KOPT-K1 (cell line): ENCODE results near the gene BFSP1.

ENCODE experiments used
- H3K27ac ChIP-seq: fragments of 200-600 bp; sonication (generic); 2 replicates; pipeline ENCODE4 v1.5.1; 2016; ENCODE audit warnings: antibody characterized with exemption, mild to moderate bottlenecking, low read depth, low read length; ENCODE audit not compliant: poor library complexity, severe bottlenecking
- H3K36me3 ChIP-seq: fragments of 200-600 bp; sonication (generic); 2 replicates; pipeline ENCODE4 v1.5.1; 2017; ENCODE audit warnings: antibody characterized with exemption, mild to moderate bottlenecking, low read length, moderate library complexity; ENCODE audit not compliant: insufficient read depth
- H3K9me3 ChIP-seq: fragments of 200-600 bp; sonication (generic); 2 replicates; pipeline ENCODE4 v1.5.1; 2017; ENCODE audit warnings: antibody characterized with exemption, low read length, mild to moderate bottlenecking; ENCODE audit not compliant: insufficient read depth, poor library complexity, severe bottlenecking

Gene BFSP1

DNA sequence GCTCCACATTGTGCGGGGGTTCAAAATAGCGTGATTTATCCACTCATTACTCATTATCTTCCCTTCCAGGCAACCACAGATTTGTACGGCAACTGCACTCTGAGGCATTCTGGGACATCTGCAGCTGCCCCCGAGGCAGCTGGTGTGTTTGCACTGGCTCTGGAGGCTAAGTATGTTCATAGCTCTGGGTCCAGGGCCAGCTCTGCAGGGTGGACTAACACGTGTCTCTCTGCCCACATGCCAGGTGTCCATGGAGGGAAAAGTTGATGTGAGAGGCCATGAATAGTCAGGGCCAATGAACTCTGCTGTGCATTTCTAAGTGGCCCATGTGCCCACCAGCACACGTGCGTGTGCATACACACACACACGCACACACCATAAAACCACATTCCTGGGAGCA is 74.9 kb downstream of the BFSP1 start:
- H3K9me3 ChIP-seq, result no peaks in the 10 kb centered on the region
- H3K27ac ChIP-seq, result no peak overlapping the region
- H3K36me3 ChIP-seq, result no peaks in the 10 kb centered on the region

DNA sequence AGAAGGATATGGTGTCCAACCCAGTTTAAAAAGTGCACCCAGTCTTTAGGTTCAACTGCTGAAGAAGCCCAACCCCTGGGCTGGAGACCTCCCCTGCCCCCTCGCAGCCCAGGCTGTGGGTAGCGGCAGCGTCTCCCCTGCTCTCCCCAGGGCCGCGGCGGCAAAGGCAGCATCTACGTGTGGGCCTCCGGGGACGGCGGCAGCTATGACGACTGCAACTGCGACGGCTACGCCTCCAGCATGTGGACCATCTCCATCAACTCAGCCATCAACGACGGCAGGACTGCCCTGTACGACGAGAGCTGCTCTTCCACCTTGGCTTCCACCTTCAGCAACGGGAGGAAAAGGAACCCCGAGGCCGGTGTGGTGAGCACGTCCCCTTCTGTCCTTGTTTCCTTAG is 77.6 kb downstream of the BFSP1 start:
- Histone ChIP-seq H3K36me3 (no peaks in the 10 kb centered on the region), H3K9me3 (no peaks in the 10 kb centered on the region), H3K27ac (no peak overlapping the region)

DNA sequence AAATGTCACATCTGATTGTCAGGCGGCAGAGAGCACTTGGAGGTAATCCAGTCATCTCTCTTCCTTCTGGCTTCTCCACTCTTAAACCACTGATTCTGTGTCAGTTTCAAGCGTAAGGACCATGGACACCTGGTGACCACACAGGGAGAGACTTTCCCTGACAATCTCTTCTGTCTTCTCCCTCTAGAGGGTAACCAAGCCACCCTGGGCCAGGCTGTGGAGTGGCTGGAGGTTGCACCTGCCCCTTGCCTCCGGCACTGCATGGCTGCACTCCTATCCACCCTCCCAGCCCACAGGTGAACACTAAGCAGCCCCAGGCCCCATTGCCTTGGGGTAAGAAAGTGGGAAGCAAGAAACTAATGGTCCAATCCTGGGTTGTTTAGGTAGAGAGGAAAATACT is 78.7 kb downstream of the BFSP1 start:
- Histone ChIP-seq H3K36me3 (no peaks in the 10 kb centered on the region), H3K27ac (no peak overlapping the region), H3K9me3 (no peaks in the 10 kb centered on the region)

DNA sequence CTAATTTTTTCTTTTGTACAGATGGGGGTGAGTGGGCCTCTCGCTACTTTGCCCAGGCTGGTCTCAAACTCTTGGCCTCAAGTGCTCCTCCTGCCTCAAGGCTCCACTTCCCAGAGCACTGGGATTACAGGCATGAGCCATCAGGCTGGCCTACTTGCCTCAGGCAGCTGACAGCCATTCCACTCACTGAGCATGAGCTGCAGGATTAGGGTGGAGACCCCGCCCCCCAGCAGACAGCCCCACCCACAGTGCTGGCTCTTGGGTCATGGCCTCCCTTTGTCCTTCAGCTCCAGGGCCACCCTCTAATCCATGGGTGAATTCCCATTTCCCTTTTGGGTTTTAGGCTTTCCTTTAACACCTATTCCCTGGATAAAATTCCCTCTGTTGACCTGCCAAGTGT is 82.1 kb downstream of the BFSP1 start:
- Histone ChIP-seq H3K36me3 (no peaks in the 10 kb centered on the region), H3K9me3 (no peaks in the 10 kb centered on the region), H3K27ac (no peak overlapping the region)

DNA sequence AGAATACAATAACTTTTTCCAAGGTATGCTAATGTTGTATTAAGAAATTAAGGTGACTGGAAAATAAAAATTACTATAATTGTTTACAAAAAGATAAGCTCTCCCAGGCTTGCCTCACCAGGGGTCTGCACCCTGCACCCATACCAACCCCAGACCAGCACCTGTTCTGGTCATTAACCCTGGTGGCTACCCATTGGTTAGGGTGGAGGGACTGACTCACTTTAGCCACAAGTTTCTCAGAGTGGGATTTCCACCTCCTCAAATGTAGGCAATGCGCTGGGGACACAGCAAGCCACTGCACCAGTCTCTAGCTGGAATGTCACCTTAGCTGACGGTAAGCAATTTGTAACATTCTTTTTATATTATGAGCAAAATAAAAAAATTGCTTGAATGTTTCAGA is 83.1 kb downstream of the BFSP1 start:
- H3K9me3 ChIP-seq, result no peaks in the 10 kb centered on the region
- no peaks in the 10 kb centered on the region for H3K36me3 ChIP-seq
- H3K27ac ChIP-seq, result no peak overlapping the region

DNA sequence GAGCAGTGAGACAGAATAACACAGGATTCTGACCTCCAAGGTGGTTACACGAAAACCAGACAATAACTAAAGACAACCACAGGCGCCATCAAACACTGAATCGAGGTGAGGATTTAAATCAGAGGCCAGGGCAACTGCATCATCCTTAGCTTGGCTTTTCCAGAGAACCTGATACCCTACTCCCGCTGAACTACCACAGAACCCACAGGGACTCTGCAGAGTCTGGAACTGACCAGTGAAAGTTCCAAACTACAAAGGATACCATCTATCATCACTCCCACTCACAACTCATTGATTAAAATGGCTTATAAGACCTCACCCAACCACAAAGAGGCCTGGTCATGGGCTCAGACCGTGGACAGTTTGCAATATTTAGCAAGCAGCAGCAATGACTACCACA is 85.0 kb downstream of the BFSP1 start:
- H3K36me3 ChIP-seq, result no peaks in the 10 kb centered on the region
- no peaks in the 10 kb centered on the region for H3K9me3 ChIP-seq
- no peak overlapping the region for H3K27ac ChIP-seq

DNA sequence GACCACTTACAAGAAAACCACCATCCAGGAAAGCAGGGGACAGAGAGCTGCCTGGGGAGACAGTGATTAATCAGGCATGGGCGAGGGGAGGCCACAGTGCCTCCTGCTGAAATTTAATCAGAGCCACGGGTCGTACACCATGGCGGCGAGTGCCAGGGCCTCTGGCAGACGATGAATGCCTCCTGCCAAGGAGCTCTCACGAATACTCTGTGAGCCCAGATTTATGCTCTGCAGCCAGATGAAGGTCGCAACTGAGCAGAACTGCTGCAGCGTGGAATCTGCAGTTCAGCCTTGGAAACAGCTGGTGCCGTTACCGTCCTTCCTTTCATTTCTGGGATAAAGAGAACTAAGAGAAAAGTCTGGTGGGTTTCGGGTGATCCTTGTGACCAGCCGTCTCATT is 85.6 kb downstream of the BFSP1 start:
- no peaks in the 10 kb centered on the region for H3K36me3 ChIP-seq
- H3K9me3 ChIP-seq, result no peaks in the 10 kb centered on the region
- H3K27ac ChIP-seq, result no peak overlapping the region

DNA sequence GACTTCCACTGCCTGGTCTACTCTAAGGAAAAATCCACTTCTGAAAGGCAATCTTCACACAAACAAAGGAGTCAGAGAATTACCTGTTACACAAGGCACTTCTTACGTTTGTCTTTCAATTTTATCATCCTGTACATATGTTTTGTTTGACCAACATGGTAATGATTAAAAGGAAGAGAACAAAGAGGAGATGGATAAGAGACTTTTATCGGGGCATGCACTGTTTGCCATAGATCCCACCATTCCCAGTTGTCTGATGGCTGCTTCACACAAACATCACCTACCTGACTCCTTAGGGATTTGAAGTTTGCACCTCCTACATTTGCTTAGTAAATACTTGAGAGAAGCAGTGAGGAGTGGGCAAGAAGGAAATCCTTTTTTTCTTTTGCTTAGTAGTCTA is 87.1 kb downstream of the BFSP1 start:
- H3K27ac ChIP-seq, result no peak overlapping the region
- no peaks in the 10 kb centered on the region for H3K36me3 ChIP-seq
- H3K9me3 ChIP-seq, result no peaks in the 10 kb centered on the region
